Calu3 (cell line): ENCODE measurements around the gene EPHB2. TPM values are rescaled to one million over a fixed set of nuclear protein-coding genes. Genes with fewer than 3 reads are reported as not detected.

ENCODE experiments used
- BruUV-seq: library from RNA; stranded (reverse); fragments of 400-500 nt; replicated peaks from 2 replicates; lab custom pipeline; 2021; lab: Mats Ljungman, UMichigan
- CTCF ChIA-PET: fragments of 300-600 bp; sonication (Branson Sonifier 250); formaldehyde crosslinking; loops from one replicate; lab custom pipeline; 2022; ENCODE audit warnings: antibody characterized with exemption; lab: Charles Lee
- DNase-seq: peaks from one replicate; pipeline ENCODE4 v3.0.0; 2022
- H3K27ac Mint-ChIP-seq: one replicate; pipeline ENCODE4 v1.8.0; 2022; ENCODE audit warnings: mixed read lengths; ENCODE audit not compliant: unreplicated experiment
- H3K27me3 Mint-ChIP-seq: one replicate; pipeline ENCODE4 v1.8.0; 2022; ENCODE audit warnings: mixed read lengths; ENCODE audit not compliant: unreplicated experiment
- H3K36me3 Mint-ChIP-seq: one replicate; pipeline ENCODE4 v1.8.0; 2022; ENCODE audit warnings: mild to moderate bottlenecking, moderate library complexity, mixed read lengths; ENCODE audit not compliant: insufficient read depth, unreplicated experiment
- H3K4me1 Mint-ChIP-seq: one replicate; pipeline ENCODE4 v1.8.0; 2022; ENCODE audit warnings: mild to moderate bottlenecking, low read depth, mixed read lengths; ENCODE audit not compliant: unreplicated experiment
- H3K4me3 Mint-ChIP-seq: one replicate; pipeline ENCODE4 v1.8.0; 2022; ENCODE audit warnings: mild to moderate bottlenecking, low read depth, moderate library complexity, mixed read lengths; ENCODE audit not compliant: unreplicated experiment
- H3K9me3 Mint-ChIP-seq: one replicate; pipeline ENCODE4 v1.8.0; 2022; ENCODE audit warnings: low read depth, mixed read lengths; ENCODE audit not compliant: unreplicated experiment
- CTCF ChIP-seq: fragments of 200-600 bp; IDR thresholded peaks from one replicate; pipeline ENCODE4 v1.8.0; 2022; ENCODE audit warnings: antibody characterized with exemption; ENCODE audit not compliant: unreplicated experiment
- intact Hi-C: fragments of 100-400 bp; cut with micrococcal nuclease; formaldehyde crosslinking; loops from one replicate; pipeline ENCODE4 v1.10.0; 2022; ENCODE audit not compliant: unreplicated experiment
- total RNA-seq: library from RNA; stranded (reverse); gene quantifications from 2 replicates; pipeline ENCODE4 v1.2.3, GENCODE V29; 2022

Gene EPHB2
- total RNA-seq, 1 experiment from 2014 or later = 19.3 TPM

GRCh38 chr1:22817462-22817861, 106.8 kb downstream of the EPHB2 start:
- no peak for TF ChIP-seq CTCF
- CTCF ChIA-PET = no interaction called here
- Mint-ChIP-seq H3K27ac (no peak overlapping the region), H3K27me3 (no peaks in the 10 kb centered on the region), H3K36me3 (no peaks in the 10 kb centered on the region), H3K9me3 (no peaks in the 10 kb centered on the region), H3K4me1 (peaks cover 17% of the 10 kb centered on the region), H3K4me3 (no peak overlapping the region)
- no TSS peak for BruUV-seq
- no peak for DNase-seq
- intact Hi-C loops = no loop called here

- Mint-ChIP-seq H3K4me3 (no peak overlapping the region), H3K36me3 (no peaks in the 10 kb centered on the region), H3K27ac (no peak overlapping the region), H3K4me1 (peaks cover 17% of the 10 kb centered on the region), H3K9me3 (no peaks in the 10 kb centered on the region), H3K27me3 (no peaks in the 10 kb centered on the region)
- TF ChIP-seq CTCF = no peak
- CTCF ChIA-PET = no interaction called here
- no TSS peak for BruUV-seq
- DNase-seq = no peak
- intact Hi-C loops = no loop called here
These were observed 107.6 kb downstream of the EPHB2 start for GRCh38 chr1:22818061-22818770.

GRCh38 chr1:22819361-22819760, 108.7 kb downstream of the EPHB2 start:
- no TSS peak for BruUV-seq
- Mint-ChIP-seq H3K9me3 (no peaks in the 10 kb centered on the region), H3K27ac (no peak overlapping the region), H3K27me3 (no peaks in the 10 kb centered on the region), H3K4me1 (peaks cover 26% of the 10 kb centered on the region), H3K36me3 (no peaks in the 10 kb centered on the region), H3K4me3 (no peak overlapping the region)
- CTCF ChIA-PET = interaction anchor here (0.6 to 0.7 kb wide), 3 partner anchors 7 to 112 kb away, joined by 3 to 7 read pairs (median 7); no protein-coding TSS in a partner anchor
- no peak for DNase-seq
- intact Hi-C loops = no loop called here
- no peak for TF ChIP-seq CTCF

GRCh38 chr1:22821027-22821426, 110.4 kb downstream of the EPHB2 start:
- BruUV-seq = no TSS peak
- no peak for DNase-seq
- Mint-ChIP-seq H3K9me3 (no peaks in the 10 kb centered on the region), H3K27me3 (no peaks in the 10 kb centered on the region), H3K27ac (no peak overlapping the region), H3K36me3 (no peaks in the 10 kb centered on the region), H3K4me3 (no peak overlapping the region), H3K4me1 (peaks cover 36% of the 10 kb centered on the region)
- intact Hi-C loops = no loop called here
- TF ChIP-seq CTCF = no peak
- CTCF ChIA-PET = no interaction called here
